K562 (cell line): ENCODE measurements around the gene STX1B. TPM values are rescaled to one million over a fixed set of nuclear protein-coding genes. Genes with fewer than 3 reads are reported as not detected.
A peak's percentile ranks its signal among the peaks of the same experiment; 100 is the strongest.

Experiments used
- ATAC-seq: fragments of 200-7000 bp; cut with Tn5 transposase; 3 replicates; pipeline ENCODE4 v1.9.1; 2020; ENCODE audit warnings: moderate library complexity
- BruUV-seq: library from RNA; stranded (reverse); fragments of 400-500 nt; replicated peaks from 2 replicates; lab custom pipeline; 2021; lab: Mats Ljungman, UMichigan
- CTCF ChIA-PET: fragments of 300-600 bp; formaldehyde crosslinking; extraction: SDS; loops from one replicate; lab custom pipeline; 2021; ENCODE audit warnings: low intra/inter-chr PET ratio; lab: Yijun Ruan, JAX
- POLR2A ChIA-PET: fragments of 300-600, 350-650 bp; sonication (Branson Sonifier 250); formaldehyde crosslinking; extraction: SDS; loops from one replicate; lab custom pipeline; 2021; ENCODE audit warnings: antibody characterized with exemption, inconsistent platforms; lab: Yijun Ruan, JAX
- DNase-seq, 4 experiments: peaks; one replicate each; pipeline versions ENCODE4 v3.0.0 to v3.0.0-alpha.2; 2011 to 2018; ENCODE audit warnings: low spot score in 3 of 4, mixed read lengths in 3 of 4; ENCODE audit errors: extremely low read depth in 1 of 4
- FAIRE-seq: peaks from 2 replicates; lab custom pipeline; 2011; peaks lifted over from hg19 to GRCh38; lab: Jason Lieb, UNC
- H2AFZ ChIP-seq: 2 replicates; pipeline ENCODE4 v1.6.0; 2011; ENCODE audit warnings: low read depth, low read length, control low read depth, inconsistent platforms
- H3K27ac ChIP-seq: fragments of 200-600 bp; 3 replicates; pipeline ENCODE4 v1.8.0; 2011; ENCODE audit warnings: low read depth, mild to moderate bottlenecking, control low read depth, inconsistent platforms, low read length, moderate library complexity, mixed read lengths; ENCODE audit errors: extremely low read depth
- H3K27me3 ChIP-seq, 2 experiments: fragments of 300-600 bp in 1 of 2; 2 replicates in 1 of 2; 3 replicates in 1 of 2; pipeline versions ENCODE4 v1.6.0 to v1.8.0; 2011; ENCODE audit warnings: inconsistent platforms in 2 of 2, low read length in 2 of 2, mild to moderate bottlenecking in 1 of 2, mixed read lengths in 1 of 2, moderate library complexity in 1 of 2; ENCODE audit not compliant: control insufficient read depth in 2 of 2, insufficient read depth in 2 of 2
- H3K36me3 ChIP-seq: fragments of 300-600 bp; 3 replicates; pipeline ENCODE4 v1.8.0; 2011; ENCODE audit warnings: mild to moderate bottlenecking, low read length, inconsistent platforms; ENCODE audit not compliant: control insufficient read depth, insufficient read depth
- H3K4me1 ChIP-seq, 2 experiments: fragments of 200-600 bp in 1 of 2; replicated peaks in 1 of 2; 2 replicates in 1 of 2; 3 replicates in 1 of 2; pipeline versions ENCODE4 v1.5.1 to v1.8.0; 2011; ENCODE audit warnings: inconsistent platforms in 2 of 2, low read length in 2 of 2, mild to moderate bottlenecking in 1 of 2, mixed read lengths in 1 of 2, moderate library complexity in 1 of 2; ENCODE audit not compliant: control insufficient read depth in 2 of 2, insufficient read depth in 2 of 2
- H3K4me2 ChIP-seq: 2 replicates; pipeline ENCODE4 v1.6.1; 2011; ENCODE audit warnings: low read length, control low read depth, inconsistent platforms, mixed read lengths; ENCODE audit not compliant: insufficient read depth
- H3K4me3 ChIP-seq: fragments of 200-600 bp; sonication (generic), shearing (Covaris generic); 2 replicates; pipeline ENCODE4 v1.5.1; 2016; ENCODE audit warnings: control low read depth, inconsistent platforms
- H3K79me2 ChIP-seq: fragments of 200-600 bp; 3 replicates; pipeline ENCODE4 v1.8.0; 2011; ENCODE audit warnings: low read length, inconsistent platforms; ENCODE audit not compliant: control insufficient read depth, insufficient read depth
- H3K9ac ChIP-seq, 2 experiments: 2 replicates each; pipeline versions ENCODE4 v1.6.0 to v1.6.1; 2011; ENCODE audit warnings: low read depth in 2 of 2, low read length in 2 of 2, control low read depth in 1 of 2, inconsistent platforms in 1 of 2, mild to moderate bottlenecking in 1 of 2, mixed read lengths in 1 of 2; ENCODE audit not compliant: insufficient read depth in 1 of 2
- H3K9me1 ChIP-seq: one replicate; pipeline ENCODE4 v1.6.0; 2011; ENCODE audit warnings: inconsistent platforms, mild to moderate bottlenecking, low read length, moderate library complexity; ENCODE audit not compliant: control insufficient read depth, insufficient read depth
- H3K9me3 ChIP-seq: replicated peaks from 2 replicates; pipeline ENCODE4 v1.5.1; 2011; ENCODE audit warnings: low read depth, low read length, inconsistent platforms; ENCODE audit not compliant: control insufficient read depth, insufficient read depth
- H4K20me1 ChIP-seq: replicated peaks from 2 replicates; pipeline ENCODE4 v1.6.1; 2011; ENCODE audit warnings: low read length, inconsistent platforms, mixed read lengths; ENCODE audit not compliant: control insufficient read depth, insufficient read depth
- AFF4 ChIP-seq: sonication (generic); formaldehyde crosslinking; IDR thresholded peaks from 2 replicates; pipeline ENCODE4 v1.8.0; 2023; ENCODE audit warnings: mild to moderate bottlenecking, missing genetic modification reagents
- FOXP4 ChIP-seq: sonication (generic); formaldehyde crosslinking; IDR thresholded peaks from 2 replicates; pipeline ENCODE4 v1.8.0; 2022; ENCODE audit warnings: mild to moderate bottlenecking, missing genetic modification reagents, borderline replicate concordance
- ZNF121 ChIP-seq: sonication (generic); formaldehyde crosslinking; conservative IDR thresholded peaks from 2 replicates; pipeline ENCODE4 v1.8.0; 2022; ENCODE audit warnings: missing genetic modification reagents
- ZNF431 ChIP-seq: sonication (generic); formaldehyde crosslinking; IDR thresholded peaks from 2 replicates; pipeline ENCODE4 v1.8.0; 2022; ENCODE audit warnings: mild to moderate bottlenecking, missing genetic modification reagents
- WGBS: fragments of 100-300 bp; shearing (Covaris generic); methylation state at CpG from one replicate; pipeline ENCODE4 v1.1.6; 2016; ENCODE audit warnings: low coverage, mixed read lengths; ENCODE audit not compliant: insufficient coverage; ENCODE audit errors: missing lambda C conversion rate; 5-methylcytosine and 5-hydroxymethylcytosine counted together
- in situ Hi-C: fragments of 300-500 bp; cut with MboI; formaldehyde crosslinking; loops from 4 replicates; pipeline ENCODE4 v1.15.0; 2018; ENCODE audit warnings: inconsistent platforms, mixed read lengths
- intact Hi-C: fragments of 100-400 bp; cut with micrococcal nuclease; formaldehyde crosslinking; loops from 2 replicates; pipeline ENCODE4 v1.14.2; 2022
- polyA plus RNA-seq, 8 experiments: library from polyadenylated mRNA; depleted of rRNA in 4 of 8; stranded (reverse) in 5 of 8; unstranded in 3 of 8; fragments of >200 nt; fragmentation: Nextera tagmentation in 2 of 8; fragmentation: Illumina TruSeq in 1 of 8; extraction: Ambion mirVana in 2 of 8; extraction: Trizol in 1 of 8; gene quantifications; 2 replicates each; pipeline versions ENCODE4 v1.2.1 to v1.2.3, GENCODE V29; 2011 to 2014; ENCODE audit warnings: inconsistent platforms in 1 of 8, missing spikeins in 1 of 8
- total RNA-seq, 7 experiments: library from RNA; depleted of rRNA in 6 of 7; stranded (reverse); fragments of >200 nt in 6 of 7; fragmentation: Illumina TruSeq in 2 of 7; extraction: Trizol in 2 of 7; gene quantifications; 2 replicates each; pipeline versions ENCODE4 v1.2.1 to v1.2.3, GENCODE V29; 2011 to 2021; ENCODE audit warnings: low replicate concordance in 1 of 7

Gene STX1B
- total and polyA plus RNA-seq, 9 of the 15 experiments (the other 6 are each of a cell fraction or from before 2014, with no cell fraction given), result 0.07 to 2.5 (median 0.86) TPM

GRCh38 chr16:31025339-31025738, 14.9 kb upstream of the STX1B start (continued):
- TF ChIP-seq FOXP4 (CRISPR knock-in tag), result no peak
- no peak for TF ChIP-seq ZNF431 (CRISPR knock-in tag)
- TF ChIP-seq, all 486 proteins: peak for 0

GRCh38 chr16:31023627-31024226, 13.3 kb upstream of the STX1B start:
- no peak overlapping the region for H3K4me3 ChIP-seq
- no peaks in the 10 kb centered on the region for H3K9me1 ChIP-seq
- FAIRE-seq (no peak), DNase-seq (no peak), ATAC-seq (no peak)
- H3K4me1 ChIP-seq, result peaks cover 10 to 13% of the 10 kb centered on the region in 2 experiments; a peak in 3 of 5 replicates
- TF ChIP-seq AFF4, result no peak
- 0 out of 2 replicates have a peak, but pooled peaks have one; percentile 47 for TF ChIP-seq ZNF121
- no peak overlapping the region for H3K9ac ChIP-seq
- CTCF ChIA-PET, result no interaction called here
- intact Hi-C loops, result no loop called here
- no peak overlapping the region for H2AFZ ChIP-seq
- no peak overlapping the region for H3K27ac ChIP-seq
- no peaks in the 10 kb centered on the region for H3K27me3 ChIP-seq
- in situ Hi-C loops, result no loop called here
- H3K4me2 ChIP-seq, result no peak overlapping the region
- H3K36me3 ChIP-seq, result no peaks in the 10 kb centered on the region
- no peaks in the 10 kb centered on the region for H3K79me2 ChIP-seq
- 47% methylated on average over 6 of the region's 6 CpGs for WGBS
- no TSS peak for BruUV-seq
- no peaks in the 10 kb centered on the region for H3K9me3 ChIP-seq
- POLR2A ChIA-PET, result interaction anchor here (0.6 to 2.7 kb wide), 5 partner anchors 67 to 452 kb away, joined by 3 to 8 read pairs (median 3); partner anchors contain the start of genes FUS and PYCARD
- no peaks in the 10 kb centered on the region for H4K20me1 ChIP-seq
